MV-4-11 (cell line): ENCODE measurements around the gene EPHA2.

ENCODE experiments used
- DNase-seq: peaks from one replicate; lab custom pipeline; 2025; lab: John Stamatoyannopoulos, UW

Gene EPHA2

GRCh38 chr1:16092097-16092922, 63.6 kb downstream of the EPHA2 start:
- no peak for DNase-seq

GRCh38 chr1:16091296-16091695, 64.6 kb downstream of the EPHA2 start:
- DNase-seq = no peak

- peak; percentile 35 for DNase-seq
Observed at GRCh38 chr1:16090076-16090826, 65.6 kb downstream of the EPHA2 start.

- no peak for DNase-seq
Observed at GRCh38 chr1:16088996-16089395, 66.9 kb downstream of the EPHA2 start.

GRCh38 chr1:16088351-16088911, 67.4 kb downstream of the EPHA2 start:
- no peak for DNase-seq

GRCh38 chr1:16087733-16088132, 68.1 kb downstream of the EPHA2 start:
- no peak for DNase-seq

- peak; percentile 15 for DNase-seq
Observed at GRCh38 chr1:16085522-16085921, 70.3 kb downstream of the EPHA2 start.

GRCh38 chr1:16083486-16083885, 72.4 kb downstream of the EPHA2 start:
- DNase-seq = no peak

GRCh38 chr1:16082283-16083038, 73.4 kb downstream of the EPHA2 start:
- DNase-seq = peak; percentile 11

GRCh38 chr1:16081636-16082035, 74.2 kb downstream of the EPHA2 start:
- DNase-seq = no peak

GRCh38 chr1:16080422-16081150, 75.3 kb downstream of the EPHA2 start:
- DNase-seq = no peak

GRCh38 chr1:16078925-16079656, 76.8 kb downstream of the EPHA2 start:
- peak; percentile 47 for DNase-seq

GRCh38 chr1:16077406-16078245, 78.2 kb downstream of the EPHA2 start:
- DNase-seq = no peak

GRCh38 chr1:16076865-16077238, 79.0 kb downstream of the EPHA2 start:
- DNase-seq = no peak

- DNase-seq = no peak
Observed at GRCh38 chr1:16076031-16076864, 79.6 kb downstream of the EPHA2 start.

- DNase-seq = no peak
Observed at GRCh38 chr1:16075337-16076030, 80.4 kb downstream of the EPHA2 start.
